ENCODE results near the gene SOX10.

Gene SOX10

DNA sequence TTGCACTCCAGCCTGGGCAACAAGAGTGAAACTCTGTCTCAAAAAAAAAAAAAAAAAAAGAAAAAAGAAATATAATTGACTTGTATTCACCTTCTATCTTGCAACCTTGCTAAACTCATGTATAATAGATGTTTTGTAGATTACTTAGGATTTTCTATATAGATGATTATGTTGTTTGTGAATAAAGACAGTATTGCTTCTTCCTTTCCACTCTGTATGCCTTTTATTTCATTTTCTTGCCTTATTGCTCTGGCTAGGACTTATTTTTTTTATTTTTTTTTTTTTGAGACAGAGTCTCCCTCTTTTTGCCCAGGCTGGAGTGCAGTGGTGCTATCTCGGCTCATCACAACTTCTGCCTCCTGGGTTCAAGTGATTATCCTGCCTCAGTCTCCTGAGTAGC lies 29.7 kb upstream of the SOX10 start:
- DNase-seq (ENCODE audit: low read depth) = no peak
- H3K4me3 ChIP-seq (ENCODE audit: low read depth, low read length) = no peak overlapping the region
- TF ChIP-seq, protein P1, sequence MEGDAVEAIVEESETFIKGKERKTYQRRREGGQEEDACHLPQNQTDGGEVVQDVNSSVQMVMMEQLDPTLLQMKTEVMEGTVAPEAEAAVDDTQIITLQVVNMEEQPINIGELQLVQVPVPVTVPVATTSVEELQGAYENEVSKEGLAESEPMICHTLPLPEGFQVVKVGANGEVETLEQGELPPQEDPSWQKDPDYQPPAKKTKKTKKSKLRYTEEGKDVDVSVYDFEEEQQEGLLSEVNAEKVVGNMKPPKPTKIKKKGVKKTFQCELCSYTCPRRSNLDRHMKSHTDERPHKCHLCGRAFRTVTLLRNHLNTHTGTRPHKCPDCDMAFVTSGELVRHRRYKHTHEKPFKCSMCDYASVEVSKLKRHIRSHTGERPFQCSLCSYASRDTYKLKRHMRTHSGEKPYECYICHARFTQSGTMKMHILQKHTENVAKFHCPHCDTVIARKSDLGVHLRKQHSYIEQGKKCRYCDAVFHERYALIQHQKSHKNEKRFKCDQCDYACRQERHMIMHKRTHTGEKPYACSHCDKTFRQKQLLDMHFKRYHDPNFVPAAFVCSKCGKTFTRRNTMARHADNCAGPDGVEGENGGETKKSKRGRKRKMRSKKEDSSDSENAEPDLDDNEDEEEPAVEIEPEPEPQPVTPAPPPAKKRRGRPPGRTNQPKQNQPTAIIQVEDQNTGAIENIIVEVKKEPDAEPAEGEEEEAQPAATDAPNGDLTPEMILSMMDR (IDR thresholded peaks at IDR 0.05; ENCODE audit: control insufficient read depth, extremely low read depth, insufficient read depth) = no peak

DNA sequence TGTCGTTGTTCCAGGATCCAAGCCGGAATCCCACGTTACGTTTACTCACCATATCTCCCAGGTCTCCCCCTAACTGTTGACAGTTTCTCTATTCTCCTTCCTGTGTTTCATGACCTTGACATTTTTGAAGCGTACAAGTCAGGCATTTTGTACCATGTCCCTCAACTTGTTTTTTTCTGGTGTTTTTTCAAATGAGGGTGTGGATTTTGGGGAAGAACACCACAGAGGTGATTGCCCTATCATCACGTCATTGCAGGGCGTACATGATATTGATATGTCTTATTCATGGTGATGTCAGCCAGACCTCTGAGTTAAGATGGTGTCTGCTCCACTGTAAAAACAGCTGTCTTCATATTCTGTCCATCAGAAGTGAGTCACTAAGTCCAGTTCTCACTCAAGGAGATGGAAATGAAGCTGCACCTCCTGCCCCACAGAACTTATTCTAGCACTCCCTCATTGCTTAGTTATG lies 28.3 kb upstream of the SOX10 start:
- DNase-seq (ENCODE audit: low read depth) = no peak
- TF ChIP-seq, protein P1 (IDR thresholded peaks at IDR 0.05; ENCODE audit: control insufficient read depth, extremely low read depth, insufficient read depth) = no peak
- no peak overlapping the region for H3K4me3 ChIP-seq (ENCODE audit: low read depth, low read length)

DNA sequence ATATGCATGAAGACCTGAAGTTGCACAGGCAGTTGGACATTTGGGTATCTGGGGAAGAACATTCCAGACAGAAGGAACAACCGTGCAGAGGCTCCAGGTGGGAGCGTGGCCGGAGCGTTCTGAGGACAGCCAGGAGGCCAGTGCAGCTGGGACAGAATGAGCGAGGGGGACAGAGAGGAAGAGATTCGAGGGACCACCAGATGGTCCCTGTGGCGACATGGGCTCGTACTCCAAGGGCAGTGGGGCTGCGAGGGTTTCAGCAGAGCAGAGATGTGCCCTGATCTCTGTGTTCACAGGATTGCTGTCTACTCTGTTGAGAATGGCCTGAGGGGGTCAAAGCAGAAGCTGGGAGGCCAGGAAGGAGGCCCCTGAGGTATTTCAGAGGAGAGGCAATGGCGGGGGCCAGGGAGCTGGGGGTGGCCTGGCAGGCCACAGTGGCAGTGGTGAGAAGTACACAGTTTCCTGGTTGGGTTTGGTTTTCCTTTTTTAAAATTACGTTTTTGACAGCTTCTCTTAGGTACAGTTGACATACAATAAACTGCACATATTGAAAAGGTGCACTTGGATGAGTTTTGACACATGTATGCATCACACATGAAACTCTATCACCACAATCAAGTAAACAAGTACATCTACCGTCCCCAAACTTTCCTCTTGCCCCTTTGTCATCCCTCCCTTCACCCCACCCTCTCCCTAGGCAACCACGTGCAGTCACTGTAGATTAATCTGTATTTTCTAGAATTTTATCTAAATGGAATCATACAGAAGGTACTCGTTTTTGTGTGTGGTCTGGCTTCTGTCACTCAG lies 24.8 kb upstream of the SOX10 start:
- TF ChIP-seq, protein P1 (IDR thresholded peaks at IDR 0.05; ENCODE audit: control insufficient read depth, extremely low read depth, insufficient read depth) = no peak
- DNase-seq (ENCODE audit: low read depth) = no peak
- no peak overlapping the region for H3K4me3 ChIP-seq (ENCODE audit: low read depth, low read length)

DNA sequence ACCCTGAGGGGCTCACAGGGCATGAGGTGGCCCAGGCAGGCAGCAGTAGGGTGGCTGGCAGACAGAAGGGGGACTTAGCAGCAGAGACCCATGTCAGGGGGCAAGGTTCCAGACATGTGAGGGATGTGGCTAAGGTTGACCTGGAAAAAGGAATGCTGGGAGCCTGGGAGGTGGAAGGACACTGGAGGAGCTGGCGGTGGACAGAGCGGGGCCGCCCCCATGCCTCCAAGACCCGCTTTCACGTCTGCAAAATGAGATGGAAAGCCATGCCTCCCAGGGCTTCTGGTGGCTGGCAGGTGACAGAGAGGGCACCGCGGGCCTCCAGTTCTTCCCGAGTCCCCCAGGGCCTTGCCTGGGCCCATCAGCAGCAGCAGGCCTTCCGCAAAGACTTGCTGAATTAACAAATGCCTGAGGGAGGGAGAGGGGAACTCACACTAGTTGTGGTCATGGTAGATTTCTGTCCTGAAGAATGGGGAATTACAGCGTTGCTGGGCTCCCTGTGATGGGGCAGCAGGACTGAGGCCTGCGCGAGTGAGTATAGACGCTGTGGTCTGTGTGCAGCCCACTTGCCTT lies 23.1 kb upstream of the SOX10 start:
- H3K4me3 ChIP-seq (ENCODE audit: low read depth, low read length) = no peak overlapping the region
- TF ChIP-seq, protein P1 (IDR thresholded peaks at IDR 0.05; ENCODE audit: control insufficient read depth, extremely low read depth, insufficient read depth) = no peak
- DNase-seq (ENCODE audit: low read depth) = no peak

DNA sequence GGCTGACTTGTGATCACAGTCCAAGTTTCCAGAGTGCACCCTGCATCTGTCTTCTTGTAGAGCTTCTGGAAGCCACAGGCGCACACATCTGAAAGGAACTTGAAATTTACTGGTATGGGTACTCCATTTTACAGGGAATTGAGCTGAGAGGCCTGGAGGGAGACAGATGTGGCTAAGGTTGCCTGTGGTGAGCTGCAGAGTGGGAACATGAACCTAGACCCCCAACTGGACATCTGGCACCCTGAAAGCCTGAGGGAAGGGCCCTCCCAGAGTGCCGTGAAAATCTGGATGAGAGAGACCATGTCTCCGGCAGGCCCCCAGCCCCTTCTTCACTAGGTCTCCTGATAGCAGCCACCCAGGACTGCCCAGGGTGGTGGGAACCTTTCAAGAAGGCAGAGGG lies 22.6 kb upstream of the SOX10 start:
- TF ChIP-seq, protein P1 (IDR thresholded peaks at IDR 0.05; ENCODE audit: control insufficient read depth, extremely low read depth, insufficient read depth) = no peak
- no peak overlapping the region for H3K4me3 ChIP-seq (ENCODE audit: low read depth, low read length)
- no peak for DNase-seq (ENCODE audit: low read depth)

DNA sequence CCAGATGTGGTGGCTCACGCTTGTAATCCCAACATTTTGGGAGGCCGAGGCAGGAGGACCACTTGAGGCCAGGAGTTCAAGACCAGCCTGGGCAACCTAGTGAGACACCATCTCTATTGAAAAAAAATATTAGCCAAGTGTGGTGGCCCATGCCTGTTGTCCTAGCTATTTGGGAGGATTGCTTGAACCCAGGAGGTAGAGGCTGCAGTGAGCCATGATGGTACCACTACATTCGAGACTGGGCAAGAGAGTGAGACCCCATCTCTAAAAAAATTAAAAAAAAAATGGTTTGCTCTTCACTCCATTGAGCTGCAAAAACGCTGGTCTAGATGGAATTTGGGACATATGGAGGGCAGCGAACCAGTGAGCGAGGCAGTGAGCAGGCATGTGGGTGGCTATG lies 21.6 kb upstream of the SOX10 start:
- no peak overlapping the region for H3K4me3 ChIP-seq (ENCODE audit: low read depth, low read length)
- DNase-seq (ENCODE audit: low read depth) = no peak
- TF ChIP-seq, protein P1 (IDR thresholded peaks at IDR 0.05; ENCODE audit: control insufficient read depth, extremely low read depth, insufficient read depth) = no peak
